HepG2 (cell line): ENCODE measurements around the gene TBC1D20. TPM values are rescaled to one million over a fixed set of nuclear protein-coding genes. Genes with fewer than 3 reads are reported as not detected.
"Not testable (repeated sequence)": the region's sequence is repeated elsewhere in the genome, so short reads cannot be mapped to it uniquely, and the experiment has no call there.

Experiments
- ATAC-seq: fragments of 200-7000 bp; cut with Tn5 transposase; 3 replicates; pipeline ENCODE4 v1.9.1; 2020; ENCODE audit warnings: mild to moderate bottlenecking, moderate library complexity
- BruUV-seq: library from RNA; stranded (reverse); fragments of 400-500 nt; replicated peaks from 2 replicates; lab custom pipeline; 2021; lab: Mats Ljungman, UMichigan
- CTCF ChIA-PET: fragments of 300-600 bp; formaldehyde crosslinking; extraction: SDS; loops from one replicate; lab custom pipeline; 2021; ENCODE audit warnings: low total read pairs, inconsistent platforms, low intra/inter-chr PET ratio; lab: Yijun Ruan, JAX
- POLR2A ChIA-PET: fragments of 350-600 bp; sonication (Branson Sonifier 250); formaldehyde crosslinking; loops from one replicate; lab custom pipeline; 2020; ENCODE audit warnings: antibody characterized with exemption, inconsistent platforms; lab: Yijun Ruan, JAX
- DNase-seq: peaks from one replicate; pipeline ENCODE4 v3.0.0-alpha.2; 2015; ENCODE audit warnings: low spot score
- FAIRE-seq: peaks from 3 replicates; lab custom pipeline; 2011; peaks lifted over from hg19 to GRCh38; lab: Jason Lieb, UNC
- H2AFZ ChIP-seq: one replicate; pipeline ENCODE4 v1.6.1; 2011; ENCODE audit warnings: low read length, inconsistent platforms
- H3K27ac ChIP-seq: fragments of 300-600 bp; 3 replicates; pipeline ENCODE4 v1.8.0; 2011; ENCODE audit warnings: mixed run types, mild to moderate bottlenecking, mixed read lengths, low read length, inconsistent platforms; ENCODE audit not compliant: insufficient read depth; ENCODE audit errors: extremely low read length
- H3K27me3 ChIP-seq, 2 experiments: fragments of 200-600 bp in 1 of 2; 2 replicates in 1 of 2; 3 replicates in 1 of 2; pipeline versions ENCODE4 v1.6.0 to v1.8.0; 2011; ENCODE audit warnings: low read length in 2 of 2, mild to moderate bottlenecking in 2 of 2, moderate library complexity in 2 of 2, inconsistent platforms in 1 of 2; ENCODE audit not compliant: insufficient read depth in 2 of 2, control insufficient read depth in 1 of 2
- H3K36me3 ChIP-seq, 2 experiments: fragments of 200-600 bp in 1 of 2; replicated peaks in 1 of 2; 2 replicates in 1 of 2; 3 replicates in 1 of 2; pipeline versions ENCODE4 v1.5.1 to v1.8.0; 2011; ENCODE audit warnings: low read length in 2 of 2, inconsistent platforms in 1 of 2; ENCODE audit not compliant: insufficient read depth in 2 of 2, control insufficient read depth in 1 of 2
- H3K4me1 ChIP-seq: 2 replicates; pipeline ENCODE4 v1.5.1; 2012; ENCODE audit warnings: low read length, inconsistent platforms; ENCODE audit not compliant: insufficient read depth
- H3K4me2 ChIP-seq: 2 replicates; pipeline ENCODE4 v1.6.0; 2011; ENCODE audit warnings: low read depth, low read length, inconsistent platforms
- H3K4me3 ChIP-seq, 3 experiments: fragments of 200-600 bp in 1 of 3; sonication (generic), shearing (Covaris generic) in 1 of 3; replicated peaks in 1 of 3; 2 replicates each; pipeline ENCODE4 v1.5.1; 2011 to 2016; ENCODE audit warnings: low read length in 3 of 3, inconsistent platforms in 2 of 3, low read depth in 2 of 3, mild to moderate bottlenecking in 2 of 3, control low read depth in 1 of 3, mixed read lengths in 1 of 3; ENCODE audit not compliant: insufficient read depth in 1 of 3
- H3K79me2 ChIP-seq: one replicate; pipeline ENCODE4 v1.6.1; 2011; ENCODE audit warnings: low read length, inconsistent platforms; ENCODE audit not compliant: insufficient read depth
- H3K9ac ChIP-seq: 2 replicates; pipeline ENCODE4 v1.6.0; 2011; ENCODE audit warnings: mild to moderate bottlenecking, low read depth, low read length, inconsistent platforms; ENCODE audit not compliant: insufficient read depth
- H3K9me3 ChIP-seq: 2 replicates; pipeline ENCODE4 v1.5.1; 2012; ENCODE audit warnings: mild to moderate bottlenecking, low read length
- H4K20me1 ChIP-seq: 2 replicates; pipeline ENCODE4 v1.6.0; 2011; ENCODE audit warnings: inconsistent platforms, mild to moderate bottlenecking, low read length, moderate library complexity; ENCODE audit not compliant: insufficient read depth
- EED ChIP-seq: sonication (generic); formaldehyde crosslinking; IDR thresholded peaks from 2 replicates; pipeline ENCODE4 v1.5.0; 2020; ENCODE audit warnings: mild to moderate bottlenecking, missing genetic modification reagents
- RBFOX2 ChIP-seq: fragments of 200-400 bp; formaldehyde crosslinking; IDR thresholded peaks from 2 replicates; pipeline ENCODE4 v1.6.1; 2017; ENCODE audit warnings: low read depth, mild to moderate bottlenecking, low read length
- ZBTB38 ChIP-seq: sonication (generic); formaldehyde crosslinking; IDR thresholded peaks from 2 replicates; pipeline ENCODE4 v1.5.1; 2020; ENCODE audit warnings: mild to moderate bottlenecking, missing genetic modification reagents
- ZNF737 ChIP-seq: sonication (generic); formaldehyde crosslinking; IDR thresholded peaks from 2 replicates; pipeline ENCODE4 v1.5.0; 2020; ENCODE audit warnings: missing genetic modification reagents, mild to moderate bottlenecking, borderline replicate concordance
- WGBS: methylation state at CpG from one replicate; pipeline ENCODE4 v1.1.6; 2017; ENCODE audit warnings: low lambda C conversion rate; 5-methylcytosine and 5-hydroxymethylcytosine counted together
- in situ Hi-C: cut with HindIII; loops from 2 replicates; pipeline ENCODE4 v1.10.0; 2017; ENCODE audit warnings: low pct_unique_long_range_greater_than_20kb; ENCODE audit not compliant: extremely low pct_ligation_motif_present
- intact Hi-C: fragments of 100-400 bp; cut with micrococcal nuclease; formaldehyde crosslinking; loops from one replicate; pipeline ENCODE4 v1.10.0; 2022; ENCODE audit not compliant: unreplicated experiment
- polyA plus RNA-seq, 8 experiments: library from polyadenylated mRNA; depleted of rRNA in 3 of 8; stranded (reverse) in 7 of 8; unstranded in 1 of 8; fragments of >200 nt; fragmentation: Illumina TruSeq in 4 of 8; extraction: Trizol in 4 of 8; gene quantifications; 2 replicates each; pipeline versions ENCODE4 v1.2.1 to v1.2.3, GENCODE V29; 2011 to 2016; ENCODE audit warnings: low read depth in 4 of 8, missing spikeins in 1 of 8, mixed read lengths in 1 of 8; ENCODE audit not compliant: insufficient read depth in 1 of 8
- total RNA-seq, 5 experiments: library from RNA; depleted of rRNA; stranded (reverse); fragments of >200 nt; fragmentation: Illumina TruSeq; extraction: Trizol; gene quantifications; 2 replicates each; pipeline ENCODE4 v1.2.3, GENCODE V29; 2016; ENCODE audit warnings: low read depth in 1 of 5
- TF ChIP-seq, protein P1 (sequence below): sonication (generic); formaldehyde crosslinking; IDR thresholded peaks from 2 replicates; pipeline ENCODE4 v1.4.0; 2020; ENCODE audit warnings: missing genetic modification reagents

Gene TBC1D20
- total and polyA plus RNA-seq, 2 of the 13 experiments (the other 11 are each of a cell fraction or from before 2014, with no cell fraction given), result 36.6 to 47.1 TPM

DNA sequence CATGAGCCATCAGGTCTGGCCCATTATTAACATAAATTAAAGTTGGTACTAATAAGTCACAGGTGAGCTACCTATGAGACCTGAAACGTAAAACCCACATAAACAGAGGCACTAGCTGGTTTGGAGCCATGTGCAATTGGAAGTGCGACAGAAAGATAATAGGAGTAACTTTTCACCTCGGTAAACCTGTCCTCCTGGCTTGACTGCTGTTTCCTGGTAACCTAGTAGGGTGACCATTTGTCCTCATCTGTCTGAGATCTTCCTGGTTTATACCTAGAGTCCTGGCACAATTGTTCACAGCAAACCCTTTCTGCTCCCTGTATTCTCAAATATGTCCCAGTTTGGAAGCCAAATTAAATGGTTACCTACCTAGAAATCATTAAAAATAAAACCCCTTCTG is 7.4 kb downstream of the TBC1D20 start:
- BruUV-seq, result no TSS peak
- Histone ChIP-seq H3K79me2 (peaks cover 89% of the 10 kb centered on the region), H3K27ac (no peak overlapping the region), H3K9ac (no peak overlapping the region), H3K27me3 (no peaks in the 10 kb centered on the region), H2AFZ (no peak overlapping the region), H3K4me1 (peaks cover 18% of the 10 kb centered on the region), H3K36me3 (peaks cover 8 to 10% of the 10 kb centered on the region in 2 experiments; a peak in 4 of 5 replicates), H4K20me1 (peaks cover 29% of the 10 kb centered on the region), H3K4me2 (no peak overlapping the region), H3K4me3 (no peak overlapping the region), H3K9me3 (no peaks in the 10 kb centered on the region)
- ATAC-seq (no peak), DNase-seq (no peak), FAIRE-seq (no peak)
- 89% methylated on average over 3 of the region's 3 CpGs for WGBS
- POLR2A ChIA-PET, result no interaction called here
- CTCF ChIA-PET, result no interaction called here
- TF ChIP-seq ZBTB38 (CRISPR knock-in tag), result no peak
- 0 out of 2 replicates have a peak, but pooled peaks have one; percentile 19 for TF ChIP-seq RBFOX2
- intact Hi-C loops, result no loop called here
- in situ Hi-C loops, result no loop called here

GRCh38 chr20:452021-452420 is 10.3 kb downstream of the TBC1D20 start:
- FAIRE-seq, H3K4me3 ChIP-seq, DNase-seq, H3K27me3 ChIP-seq, intact Hi-C loops, in situ Hi-C loops, H3K9ac ChIP-seq, H2AFZ ChIP-seq, CTCF ChIA-PET, H3K4me1 ChIP-seq, ATAC-seq, H3K27ac ChIP-seq, POLR2A ChIA-PET, H3K4me2 ChIP-seq, BruUV-seq, H3K9me3 ChIP-seq: not testable (repeated sequence)
- peaks cover 14% of the 10 kb centered on the region; the same call in 1 of the 2 replicates for H4K20me1 ChIP-seq
- TF ChIP-seq ZNF737 (0 out of 2 replicates have a peak, but pooled peaks have one; percentile 22), EED (CRISPR knock-in tag) (0 out of 2 replicates have a peak, but pooled peaks have one; percentile 25)
- TF ChIP-seq, protein P1, sequence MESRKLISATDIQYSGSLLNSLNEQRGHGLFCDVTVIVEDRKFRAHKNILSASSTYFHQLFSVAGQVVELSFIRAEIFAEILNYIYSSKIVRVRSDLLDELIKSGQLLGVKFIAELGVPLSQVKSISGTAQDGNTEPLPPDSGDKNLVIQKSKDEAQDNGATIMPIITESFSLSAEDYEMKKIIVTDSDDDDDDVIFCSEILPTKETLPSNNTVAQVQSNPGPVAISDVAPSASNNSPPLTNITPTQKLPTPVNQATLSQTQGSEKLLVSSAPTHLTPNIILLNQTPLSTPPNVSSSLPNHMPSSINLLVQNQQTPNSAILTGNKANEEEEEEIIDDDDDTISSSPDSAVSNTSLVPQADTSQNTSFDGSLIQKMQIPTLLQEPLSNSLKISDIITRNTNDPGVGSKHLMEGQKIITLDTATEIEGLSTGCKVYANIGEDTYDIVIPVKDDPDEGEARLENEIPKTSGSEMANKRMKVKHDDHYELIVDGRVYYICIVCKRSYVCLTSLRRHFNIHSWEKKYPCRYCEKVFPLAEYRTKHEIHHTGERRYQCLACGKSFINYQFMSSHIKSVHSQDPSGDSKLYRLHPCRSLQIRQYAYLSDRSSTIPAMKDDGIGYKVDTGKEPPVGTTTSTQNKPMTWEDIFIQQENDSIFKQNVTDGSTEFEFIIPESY (CRISPR knock-in tag), result 0 out of 2 replicates have a peak, but pooled peaks have one; percentile 43
- WGBS, result 98% methylated on average over 11 of the region's 11 CpGs
- H3K36me3 ChIP-seq, result peaks cover 10 to 21% of the 10 kb centered on the region in 2 experiments
- H3K79me2 ChIP-seq, result peaks cover 80% of the 10 kb centered on the region
